Endodermal cell (in vitro differentiated cells): ENCODE measurements around the gene DDAH1. TPM values are rescaled to one million over a fixed set of nuclear protein-coding genes. Genes with fewer than 3 reads are reported as not detected.

Experiments
- DNase-seq: peaks from one replicate; pipeline ENCODE4 v3.0.0-alpha.2; 2017
- H3K27ac ChIP-seq: 2 replicates; pipeline ENCODE4 v1.5.1; 2013; ENCODE audit warnings: mild to moderate bottlenecking, low read depth, low read length, moderate library complexity
- H3K27me3 ChIP-seq: 2 replicates; pipeline ENCODE4 v1.6.1; 2013; ENCODE audit warnings: mild to moderate bottlenecking, low read length, moderate library complexity; ENCODE audit not compliant: insufficient read depth, control insufficient read depth, poor library complexity, severe bottlenecking
- H3K36me3 ChIP-seq: 2 replicates; pipeline ENCODE4 v1.7.0; 2013; ENCODE audit warnings: mild to moderate bottlenecking, low read length, moderate library complexity; ENCODE audit not compliant: control insufficient read depth, insufficient read depth
- H3K4me1 ChIP-seq: one replicate; pipeline ENCODE4 v1.7.0; 2013; ENCODE audit warnings: low read length; ENCODE audit not compliant: control insufficient read depth, insufficient read depth
- H3K4me3 ChIP-seq: 2 replicates; pipeline ENCODE4 v1.5.1; 2013; ENCODE audit warnings: mild to moderate bottlenecking, low read length, moderate library complexity
- H3K9ac ChIP-seq: 2 replicates; pipeline ENCODE4 v1.6.1; 2013; ENCODE audit warnings: mild to moderate bottlenecking, low read length, moderate library complexity; ENCODE audit not compliant: poor library complexity, severe bottlenecking; ENCODE audit errors: extremely low read depth
- H3K9me3 ChIP-seq: 2 replicates; pipeline ENCODE4 v1.6.1; 2013; ENCODE audit warnings: mild to moderate bottlenecking, low read length, moderate library complexity; ENCODE audit not compliant: control insufficient read depth
- H3K27ac Mint-ChIP-seq: 2 replicates; pipeline ENCODE4 v1.8.0; 2020; ENCODE audit warnings: mixed read lengths
- H3K27me3 Mint-ChIP-seq: 2 replicates; pipeline ENCODE4 v1.8.0; 2021; ENCODE audit warnings: mild to moderate bottlenecking, mixed read lengths; ENCODE audit not compliant: insufficient read depth
- H3K36me3 Mint-ChIP-seq: 2 replicates; pipeline ENCODE4 v1.8.0; 2020; ENCODE audit warnings: low read depth, mixed read lengths
- H3K4me1 Mint-ChIP-seq: 2 replicates; pipeline ENCODE4 v1.8.0; 2020; ENCODE audit warnings: mixed read lengths
- H3K4me3 Mint-ChIP-seq: 2 replicates; pipeline ENCODE4 v1.8.0; 2020; ENCODE audit warnings: mild to moderate bottlenecking, moderate library complexity, mixed read lengths
- H3K9me3 Mint-ChIP-seq: 2 replicates; pipeline ENCODE4 v1.8.0; 2020; ENCODE audit warnings: mild to moderate bottlenecking, mixed read lengths
- CTCF ChIP-seq: fragments of 200-600 bp; sonication (generic); conservative IDR thresholded peaks from 2 replicates; pipeline ENCODE4 v1.5.0; 2021; ENCODE audit warnings: antibody characterized with exemption, mild to moderate bottlenecking
- WGBS, 2 experiments: methylation state at CpG; one replicate each; pipeline versions ENCODE4 v1.1.5 to v1.1.7; 2013; ENCODE audit warnings: missing lambda C conversion rate in 2 of 2, mixed read lengths in 1 of 2; ENCODE audit not compliant: insufficient coverage in 1 of 2, insufficient read length in 1 of 2; 5-methylcytosine and 5-hydroxymethylcytosine counted together
- total RNA-seq, 2 donors: library from RNA; stranded (reverse); fragmentation: NEBNext Ultra II Directional in 1 of 2; extraction: Animal tissue kit (Norgen Biotek cat#: 25700) in 1 of 2; gene quantifications; 2 replicates in 1 of 2; 3 replicates in 1 of 2; pipeline ENCODE4 v1.2.1, GENCODE V29; 2021

Gene DDAH1
- total RNA-seq, 2 donors from 2014 or later = 16.3 to 22.8 TPM

GRCh38 chr1:85447006-85447943 is 17.7 kb downstream of the DDAH1 start:
- WGBS, 2 experiments = 87 to 88% methylated on average over 3 to 4 of the region's 4 CpGs
- no peak for TF ChIP-seq CTCF
- Mint-ChIP-seq H3K27ac (no peak overlapping the region), H3K36me3 (no peaks in the 10 kb centered on the region), H3K4me1 (no peaks in the 10 kb centered on the region), H3K4me3 (no peak overlapping the region), H3K27me3 (no peaks in the 10 kb centered on the region), H3K9me3 (no peaks in the 10 kb centered on the region)
- Histone ChIP-seq H3K9ac (no peak overlapping the region), H3K4me1 (no peaks in the 10 kb centered on the region), H3K4me3 (no peak overlapping the region), H3K9me3 (no peaks in the 10 kb centered on the region), H3K27ac (no peak overlapping the region), H3K36me3 (no peaks in the 10 kb centered on the region), H3K27me3 (no peaks in the 10 kb centered on the region)
- no peak for DNase-seq

GRCh38 chr1:85445906-85446305 is 19.1 kb downstream of the DDAH1 start:
- H3K9me3 Mint-ChIP-seq = no peaks in the 10 kb centered on the region
- no peak for TF ChIP-seq CTCF
- no peaks in the 10 kb centered on the region for H3K27me3 ChIP-seq
- no peaks in the 10 kb centered on the region for H3K36me3 ChIP-seq
- H3K9me3 ChIP-seq = no peaks in the 10 kb centered on the region
- DNase-seq = no peak
- no peaks in the 10 kb centered on the region for H3K36me3 Mint-ChIP-seq
- WGBS, 2 experiments = 88 to 100% methylated on average over 1 to 3 of the region's 3 CpGs
- H3K27me3 Mint-ChIP-seq = no peaks in the 10 kb centered on the region
- H3K4me1 Mint-ChIP-seq = no peaks in the 10 kb centered on the region
- H3K4me3 ChIP-seq = no peak overlapping the region
- no peak overlapping the region for H3K9ac ChIP-seq
- no peak overlapping the region for H3K4me3 Mint-ChIP-seq
- H3K27ac ChIP-seq = no peak overlapping the region
- no peaks in the 10 kb centered on the region for H3K4me1 ChIP-seq
- no peak overlapping the region for H3K27ac Mint-ChIP-seq

- no peak overlapping the region for H3K9ac ChIP-seq
- no peak overlapping the region for H3K4me3 ChIP-seq
- Mint-ChIP-seq H3K4me1 (no peaks in the 10 kb centered on the region), H3K9me3 (no peaks in the 10 kb centered on the region), H3K4me3 (no peak overlapping the region), H3K27ac (no peak overlapping the region), H3K27me3 (no peaks in the 10 kb centered on the region), H3K36me3 (no peaks in the 10 kb centered on the region)
- TF ChIP-seq CTCF = no peak
- 92 to 100% methylated on average over 1 of the region's 1 CpG for WGBS, 2 experiments
- no peak for DNase-seq
- no peaks in the 10 kb centered on the region for H3K9me3 ChIP-seq
- H3K4me1 ChIP-seq = no peaks in the 10 kb centered on the region
- no peak overlapping the region for H3K27ac ChIP-seq
- H3K27me3 ChIP-seq = no peaks in the 10 kb centered on the region
- no peaks in the 10 kb centered on the region for H3K36me3 ChIP-seq
These were observed 20.6 kb downstream of the DDAH1 start for GRCh38 chr1:85444381-85444780.
